MM.1S (cell line): ENCODE measurements around the gene CCDC6.

Experiments used
- CTCF ChIP-seq: fragments of 300-600 bp; sonication (generic); IDR thresholded peaks from 2 replicates; pipeline ENCODE4 v1.5.1; 2016; ENCODE audit warnings: antibody characterized with exemption, low read length, mixed read lengths
- EZH2 ChIP-seq: fragments of 300-600 bp; sonication (generic); optimal IDR thresholded peaks from 2 replicates; pipeline ENCODE3; 2017; ENCODE audit warnings: low read depth, mild to moderate bottlenecking, antibody characterized with exemption, low read length, mixed read lengths

DNA sequence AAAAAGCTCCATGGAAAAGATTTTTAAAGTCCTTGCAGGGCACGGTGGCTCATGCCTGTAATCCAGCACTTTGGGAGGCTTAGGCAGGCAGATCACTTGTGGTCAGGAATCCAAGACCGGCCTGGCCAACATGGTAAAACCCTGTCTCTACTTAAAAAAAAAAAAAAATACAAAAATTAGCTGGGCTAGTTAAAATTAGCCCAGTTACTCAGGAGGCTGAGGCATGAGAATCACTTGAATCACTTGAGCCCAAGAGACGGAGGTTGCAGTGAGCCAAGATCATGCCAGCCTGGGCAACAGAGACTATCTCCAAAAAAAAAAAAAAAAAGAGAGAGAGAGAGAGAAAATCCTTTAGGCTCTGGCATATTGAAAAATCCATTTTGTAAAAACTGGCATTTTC, 61.9 kb downstream of the CCDC6 start:
- TF ChIP-seq CTCF (no peak), EZH2 (no peak)
